Measurements from ENCODE around the gene DISC1.

- TF ChIP-seq TCF7L2 (IDR thresholded peaks at IDR 0.05; ENCODE audit: borderline replicate concordance, extremely low read depth, insufficient read depth, insufficient read length) (no peak), EZH2phosphoT487 (IDR thresholded peaks at IDR 0.05; ENCODE audit: borderline replicate concordance) (no peak), CTCF (IDR thresholded peaks at IDR 0.05 in 2 of 3, conservative IDR thresholded peaks at IDR 0.05 in 1 of 3; ENCODE audit: borderline replicate concordance in 1 of 3, insufficient read depth in 1 of 3, low read depth in 2 of 3, low read length in 2 of 3) (no peak), POLR2A (IDR thresholded peaks at IDR 0.05; ENCODE audit: borderline replicate concordance, extremely low read depth, insufficient read depth, insufficient read length) (no peak), ZNF274 (IDR thresholded peaks at IDR 0.05; ENCODE audit: low read depth, low read length) (no peak), RAD21 (IDR thresholded peaks at IDR 0.05; ENCODE audit: low read depth) (no peak), MAX (IDR thresholded peaks at IDR 0.05) (no peak), SIN3A (IDR thresholded peaks at IDR 0.05; ENCODE audit: low read depth) (no peak), EGR1 (IDR thresholded peaks at IDR 0.05; ENCODE audit: low read depth) (no peak)
These were observed 421.9 kb downstream of the DISC1 start for GRCh38 chr1:232048481-232048880.
